Body of pancreas (tissue), 4 donors: ENCODE measurements around the gene TYW1. TPM values are rescaled to one million over a fixed set of nuclear protein-coding genes. Genes with fewer than 3 reads are reported as not detected.
"Not testable (repeated sequence)": the region's sequence is repeated elsewhere in the genome, so short reads cannot be mapped to it uniquely, and the experiment has no call there.

Experiments
- ATAC-seq: fragments of 150-250 bp; one replicate; pipeline ENCODE4 v1.9.1; 2016
- DNase-seq, 4 donors: peaks; one replicate each; pipeline ENCODE4 v3.0.0-alpha.2; 2019
- H3K27ac ChIP-seq, 4 donors: fragments of 200-600 bp; sonication (generic); 1 replicate in 3 of 4; 2 replicates in 1 of 4; pipeline versions ENCODE4 v1.5.1 to v1.6.1; 2016 to 2019; ENCODE audit warnings: mild to moderate bottlenecking in 1 of 4, mixed read lengths in 1 of 4, moderate library complexity in 1 of 4
- H3K27me3 ChIP-seq, 2 donors: fragments of 200-600 bp; sonication (generic); one replicate each; pipeline ENCODE4 v1.6.0; 2016; ENCODE audit warnings: mild to moderate bottlenecking in 1 of 2
- H3K36me3 ChIP-seq, 2 donors: fragments of 200-600 bp; sonication (generic); replicated peaks in 1 of 2; 2 replicates each; pipeline ENCODE4 v1.5.1; 2016; ENCODE audit warnings: low read depth in 2 of 2; ENCODE audit not compliant: insufficient read depth in 1 of 2
- H3K4me1 ChIP-seq: fragments of 200-600 bp; sonication (generic); one replicate; pipeline ENCODE4 v1.6.0; 2016
- H3K4me3 ChIP-seq, 2 donors: fragments of 200-600 bp; sonication (generic); 1 replicate in 1 of 2; 2 replicates in 1 of 2; pipeline ENCODE4 v1.5.1; 2016 to 2019
- H3K9me3 ChIP-seq, 3 donors: fragments of 200-600 bp; sonication (generic); 1 replicate in 2 of 3; 2 replicates in 1 of 3; pipeline ENCODE4 v1.5.1; 2016
- CTCF ChIP-seq, 7 experiments: fragments of 450-650 bp in 4 of 7; fragments of 200-600 bp in 3 of 7; sonication (generic) in 3 of 7; IDR thresholded peaks; one replicate each; pipeline ENCODE4 v1.5.1; 2016 to 2019; ENCODE audit warnings: antibody characterized with exemption in 7 of 7
- POLR2A ChIP-seq, 3 donors: fragments of 450-650 bp; IDR thresholded peaks; one replicate each; pipeline ENCODE4 v1.6.1; 2016; ENCODE audit warnings: antibody characterized with exemption in 3 of 3, mild to moderate bottlenecking in 2 of 3
- WGBS, 2 donors: methylation state at CpG; one replicate each; pipeline ENCODE4 v1.1.5; 2017; 5-methylcytosine and 5-hydroxymethylcytosine counted together
- intact Hi-C: fragments of 100-400 bp; cut with DNase I; formaldehyde crosslinking; loops from one replicate; pipeline ENCODE4 v1.15.1; 2023
- microRNA-seq, 2 donors: library from miRNA; unstranded; fragments of <30 nt; microRNA quantifications; one replicate each; pipeline ENCODE4, GENCODE V29; 2016; ENCODE audit warnings: borderline number of aligned reads in 2 of 2, borderline replicate concordance in 2 of 2
- small RNA-seq: library from RNA; depleted of rRNA; stranded (forward); fragments of <200 nt; gene quantifications from one replicate; pipeline ENCODE3, GENCODE V24; 2016
- total RNA-seq, 2 donors: library from RNA; depleted of rRNA; stranded (reverse); fragments of >200 nt; gene quantifications; one replicate each; pipeline ENCODE4 v1.1.0, GENCODE V29; 2016

TYW1 gene
- total RNA-seq, 2 donors from 2014 or later: 7.6 to 15.6 TPM

- H3K4me1 ChIP-seq: no peaks in the 10 kb centered on the region
- no peak for DNase-seq
- H3K27me3 ChIP-seq: no peaks in the 10 kb centered on the region
- ATAC-seq: no peak
- WGBS, 2 donors: 74 to 91% methylated on average over 4 to 7 of the region's 7 CpGs
- no peak overlapping the region for H3K4me3 ChIP-seq
- TF ChIP-seq CTCF (IDR thresholded peaks at IDR 0.05): no peak
- TF ChIP-seq POLR2A (IDR thresholded peaks at IDR 0.05): no peak
- H3K27ac ChIP-seq: no peak overlapping the region
- H3K9me3 ChIP-seq: no peaks in the 10 kb centered on the region
- no peaks in the 10 kb centered on the region for H3K36me3 ChIP-seq
- intact Hi-C loops: no loop called here
Measured at GRCh38 chr7:67267914-67268313, 271.3 kb downstream of the TYW1 start.

- 94 to 98% methylated on average over 2 of the region's 2 CpGs for WGBS, 2 donors
- intact Hi-C loops, H3K4me3 ChIP-seq, H3K27me3 ChIP-seq, DNase-seq, H3K27ac ChIP-seq, H3K4me1 ChIP-seq, ATAC-seq, H3K36me3 ChIP-seq, H3K9me3 ChIP-seq: not testable (repeated sequence)
Measured at GRCh38 chr7:67269916-67270315, 273.3 kb downstream of the TYW1 start.

Small RNA genes within 50 kb of the gene (microRNA-seq; reads per million reads assigned to microRNA genes)
- 0 reads per million in 2 donors for gene MIR4650-1

Small RNA genes within 50 kb of the gene (small RNA-seq; reads per million reads assigned to genes)
- gene AC073089.1: not detected
- not detected for gene MIR4650-1
- gene RN7SL43P: not detected

Other genes starting within 250 kb of the TYW1 start
- gene TMEM248, start 75.6 kb upstream of the TYW1 start, total RNA-seq: 10 to 100 TPM; 52.1 to 64.9 TPM
- 10 to 100 TPM; 37.9 to 52.1 TPM for gene SBDS, start 1.2 kb upstream of the TYW1 start, total RNA-seq